CD4-positive, alpha-beta T cell treated with Interleukin-15 for 4 hours (primary cell): ENCODE results near the gene ATP2B3.
"Not testable (repeated sequence)": the region's sequence is repeated elsewhere in the genome, so short reads cannot be mapped to it uniquely, and the experiment has no call there.

Source experiments
- DNase-seq: peaks from one replicate; pipeline ENCODE4 v3.0.0-alpha.2; 2020; ENCODE audit warnings: low spot score

Gene ATP2B3

GRCh38 chrX:153595859-153596857 is 78.7 kb downstream of the ATP2B3 start:
- no peak for DNase-seq

GRCh38 chrX:153596981-153597750 is 79.7 kb downstream of the ATP2B3 start:
- no peak for DNase-seq

GRCh38 chrX:153598541-153599191 is 81.2 kb downstream of the ATP2B3 start, which contains the start of gene CCNQ:
TSS of gene CCNQ (minus strand) at chrX:153599139. CDS start at chrX:153599073, 66 bp downstream.
- peak; percentile 6 for DNase-seq

GRCh38 chrX:153599192-153600031 is 82.0 kb downstream of the ATP2B3 start:
- peak; percentile 90 for DNase-seq

GRCh38 chrX:153600032-153600373 is 82.6 kb downstream of the ATP2B3 start:
- DNase-seq, result no peak

- no peak for DNase-seq
Observed at GRCh38 chrX:153600921-153601320, 83.5 kb downstream of the ATP2B3 start.

GRCh38 chrX:153601511-153602110 is 84.2 kb downstream of the ATP2B3 start:
- no peak for DNase-seq

GRCh38 chrX:153602601-153603000 is 85.2 kb downstream of the ATP2B3 start:
- DNase-seq, result no peak

GRCh38 chrX:153603131-153603656 is 85.8 kb downstream of the ATP2B3 start:
- DNase-seq, result no peak

GRCh38 chrX:153604666-153605380 is 87.4 kb downstream of the ATP2B3 start:
- DNase-seq, result not testable (repeated sequence)

GRCh38 chrX:153606503-153606902 is 89.1 kb downstream of the ATP2B3 start:
- no peak for DNase-seq

- DNase-seq, result no peak
Observed at GRCh38 chrX:153608376-153608775, 90.9 kb downstream of the ATP2B3 start.

- DNase-seq, result no peak
Observed at GRCh38 chrX:153608806-153609205, 91.4 kb downstream of the ATP2B3 start.

GRCh38 chrX:153609917-153610835 is 92.7 kb downstream of the ATP2B3 start:
- peak; percentile 72 for DNase-seq

- no peak for DNase-seq
Observed at GRCh38 chrX:153610836-153611213, 93.4 kb downstream of the ATP2B3 start.

GRCh38 chrX:153611298-153612095 is 94.1 kb downstream of the ATP2B3 start:
- DNase-seq, result no peak

- DNase-seq, result no peak
Observed at GRCh38 chrX:153612413-153612812, 95.0 kb downstream of the ATP2B3 start.

- DNase-seq, result no peak
Observed at GRCh38 chrX:153614818-153615217, 97.4 kb downstream of the ATP2B3 start.
